ENCODE measurements around the gene LRRTM2. TPM values are rescaled to one million over a fixed set of nuclear protein-coding genes. Genes with fewer than 3 reads are reported as not detected.

LRRTM2 gene
- total and polyA plus RNA-seq, 2 donors (not counting 3 experiments of a cell fraction or from before 2014, with no cell fraction given) = 0.06 to 0.20 TPM

DNA sequence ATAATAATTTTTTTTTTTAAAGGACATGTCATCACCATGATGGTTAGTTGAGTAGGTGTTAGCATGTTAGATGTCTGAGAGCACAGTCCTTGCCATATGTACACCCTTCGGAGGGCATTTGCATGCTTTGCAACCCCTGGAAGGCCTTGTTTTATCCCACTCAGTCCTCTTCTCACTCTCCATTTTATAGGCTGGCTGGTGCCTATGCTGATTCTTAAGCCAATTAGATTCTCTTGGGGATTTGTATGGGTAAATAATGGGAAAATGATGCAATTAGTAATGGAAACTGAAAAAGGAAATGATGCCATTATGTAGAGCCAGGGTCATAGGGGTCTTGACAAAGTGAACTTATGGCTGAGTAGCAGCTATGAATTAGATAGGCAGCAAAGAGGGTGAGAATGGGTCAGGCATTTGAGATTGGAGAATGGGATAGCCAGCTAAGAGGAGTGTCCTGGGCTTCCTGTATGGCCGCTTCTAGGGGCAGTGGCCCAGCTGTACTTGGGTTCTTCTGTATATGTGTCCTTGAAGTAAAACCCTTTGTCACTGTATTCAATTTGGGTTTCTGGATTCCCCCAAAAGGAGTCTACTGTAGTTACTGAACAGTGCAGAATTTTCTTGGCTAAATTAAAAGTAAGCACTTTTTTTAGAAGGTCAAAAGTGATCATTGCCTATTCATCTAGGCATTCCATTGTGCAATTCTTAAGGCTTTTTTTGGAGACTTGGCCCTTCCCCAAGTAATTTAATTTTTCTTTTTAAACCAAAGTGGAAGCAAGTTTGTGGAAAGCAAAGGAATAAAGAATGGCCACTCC lies 31.6 kb downstream of the LRRTM2 start:
- H3K9me3 ChIP-seq (replicated peaks; ENCODE audit: control insufficient read depth, insufficient read depth, low read length) = no peaks in the 10 kb centered on the region
- BruUV-seq (replicated peaks) = no TSS peak
- H2AFZ ChIP-seq (ENCODE audit: low read depth, low read length) = no peak overlapping the region
- no peak overlapping the region for H3K4me2 ChIP-seq (ENCODE audit: insufficient read depth, low read length)
- no peaks in the 10 kb centered on the region for H3K36me3 ChIP-seq (ENCODE audit: control insufficient read depth in 2 of 2, extremely low read depth in 1 of 2, insufficient read depth in 2 of 2, low read length in 2 of 2)
- FAIRE-seq (no peak), DNase-seq (ENCODE audit: low read depth, low spot score) (peak; percentile 29)
- no peak overlapping the region for H3K27ac ChIP-seq (ENCODE audit: insufficient read depth, low read depth, low read length)
- no peak overlapping the region for H3K4me3 ChIP-seq (replicated peaks in 1 of 3; ENCODE audit: insufficient read depth in 1 of 3, low read depth in 1 of 3, low read length in 3 of 3)
- no peak overlapping the region for H3K9ac ChIP-seq (replicated peaks; ENCODE audit: extremely low read depth, insufficient read depth, low read length)
- intact Hi-C loops (cut with micrococcal nuclease) (loop anchor here (5.0 kb wide), 1 partner anchor 59 kb away; no protein-coding TSS in a partner anchor), dilution Hi-C loops (cut with MboI; ENCODE audit: extremely low pct_ligation_motif_present, low sequenced_read_pairs) (no loop called here)
- no peaks in the 10 kb centered on the region for H3K27me3 ChIP-seq (ENCODE audit: control insufficient read depth in 2 of 2, insufficient read depth in 2 of 2, low read length in 2 of 2)
- H3K79me2 ChIP-seq (ENCODE audit: control insufficient read depth, insufficient read depth, low read length) = peaks cover 84% of the 10 kb centered on the region
- no peaks in the 10 kb centered on the region for H3K9me1 ChIP-seq (replicated peaks; ENCODE audit: control insufficient read depth, extremely low read depth, insufficient read depth, low read length)
- H3K4me1 ChIP-seq (ENCODE audit: control insufficient read depth, extremely low read depth, insufficient read depth, low read length) = peaks cover 29% of the 10 kb centered on the region
- POLR2A ChIA-PET = no interaction called here
- CTCF ChIA-PET = interaction anchor here (1.6 to 1.9 kb wide), 2 partner anchors 19 to 31 kb away, joined by 7 to 8 read pairs; partner anchors contain the start of gene LRRTM2
- TF ChIP-seq POLR2A (IDR thresholded peaks at IDR 0.05; ENCODE audit: low read depth, low read length) = no peak
- TF ChIP-seq EZH2 (IDR thresholded peaks at IDR 0.05; ENCODE audit: borderline replicate concordance, low read depth, low read length, severe bottlenecking) = no peak
- no peak for TF ChIP-seq POLR2AphosphoS5 (IDR thresholded peaks at IDR 0.05; ENCODE audit: insufficient read depth, low read depth, low read length)
- TF ChIP-seq JUN (IDR thresholded peaks at IDR 0.05; ENCODE audit: borderline replicate concordance, insufficient read depth, insufficient read length, low read depth) = no peak
- no peak for TF ChIP-seq FOS (IDR thresholded peaks at IDR 0.05; ENCODE audit: borderline replicate concordance, insufficient read depth, low read length)
- no peak for TF ChIP-seq MYC (IDR thresholded peaks at IDR 0.05; ENCODE audit: low read depth, low read length)
- no peak for TF ChIP-seq CTCF (IDR thresholded peaks at IDR 0.05; ENCODE audit: extremely low read depth in 1 of 2, insufficient read depth in 1 of 2, low read depth in 1 of 2, low read length in 2 of 2)
- TF ChIP-seq, protein P1, sequence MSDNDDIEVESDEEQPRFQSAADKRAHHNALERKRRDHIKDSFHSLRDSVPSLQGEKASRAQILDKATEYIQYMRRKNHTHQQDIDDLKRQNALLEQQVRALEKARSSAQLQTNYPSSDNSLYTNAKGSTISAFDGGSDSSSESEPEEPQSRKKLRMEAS (IDR thresholded peaks at IDR 0.05; ENCODE audit: insufficient read depth, insufficient read length) = no peak
- no peak for TF ChIP-seq GATA2 (IDR thresholded peaks at IDR 0.05; ENCODE audit: insufficient read depth, insufficient read length, low read depth, low read length)
- H4K20me1 ChIP-seq (replicated peaks; ENCODE audit: control insufficient read depth, extremely low read depth, insufficient read depth, low read length) = peaks cover 19% of the 10 kb centered on the region

All from endothelial cell of umbilical vein (primary cell).